GM10847 (cell line): ENCODE results near the gene PLA2G2F.

Experiments used
- POLR2A ChIP-seq: IDR thresholded peaks from 2 replicates; pipeline ENCODE4 v1.6.1; 2011; ENCODE audit not compliant: insufficient read length; ENCODE audit errors: extremely low read depth

PLA2G2F gene

GRCh38 chr1:20168564-20169491 lies 29.7 kb downstream of the PLA2G2F start:
- TF ChIP-seq POLR2A: no peak

GRCh38 chr1:20169932-20170331 lies 30.8 kb downstream of the PLA2G2F start:
- TF ChIP-seq POLR2A: no peak

- TF ChIP-seq POLR2A: no peak
Measured at GRCh38 chr1:20172033-20172590, 33.0 kb downstream of the PLA2G2F start.

DNA sequence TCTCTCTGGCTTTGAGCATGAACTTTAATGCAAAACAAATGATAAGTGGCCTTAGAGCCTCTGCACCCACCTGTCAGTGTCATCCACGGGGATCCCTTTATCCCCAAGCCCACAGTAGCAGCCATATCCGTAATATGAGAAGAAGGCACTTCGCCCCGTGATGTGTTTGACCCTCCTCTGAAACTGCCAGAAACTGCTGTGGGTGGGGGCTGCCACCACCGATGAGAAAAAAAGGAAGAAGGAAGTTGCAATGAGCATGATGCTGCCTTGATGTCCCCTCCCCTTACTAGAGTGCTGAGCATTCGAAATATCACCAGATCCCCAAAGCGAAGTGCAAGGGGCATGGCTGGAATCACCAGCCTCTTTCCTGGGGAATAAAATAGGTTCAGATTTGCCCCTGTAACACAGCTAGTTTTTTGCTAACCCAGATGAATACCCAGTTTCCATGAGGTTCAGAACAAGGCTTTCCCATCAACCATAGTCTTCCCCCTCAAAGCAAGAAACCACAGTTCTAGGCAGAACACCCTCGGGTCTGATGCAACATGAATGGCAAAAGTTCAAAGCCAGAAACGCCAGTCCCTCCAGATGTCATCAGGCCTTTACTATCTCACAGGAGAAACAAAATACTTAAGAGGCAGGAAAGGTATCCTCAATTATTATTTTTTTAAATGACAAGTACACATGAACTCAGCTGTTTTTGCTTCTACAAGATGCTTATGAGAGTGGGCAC lies 36.0 kb downstream of the PLA2G2F start:
- TF ChIP-seq POLR2A: no peak

DNA sequence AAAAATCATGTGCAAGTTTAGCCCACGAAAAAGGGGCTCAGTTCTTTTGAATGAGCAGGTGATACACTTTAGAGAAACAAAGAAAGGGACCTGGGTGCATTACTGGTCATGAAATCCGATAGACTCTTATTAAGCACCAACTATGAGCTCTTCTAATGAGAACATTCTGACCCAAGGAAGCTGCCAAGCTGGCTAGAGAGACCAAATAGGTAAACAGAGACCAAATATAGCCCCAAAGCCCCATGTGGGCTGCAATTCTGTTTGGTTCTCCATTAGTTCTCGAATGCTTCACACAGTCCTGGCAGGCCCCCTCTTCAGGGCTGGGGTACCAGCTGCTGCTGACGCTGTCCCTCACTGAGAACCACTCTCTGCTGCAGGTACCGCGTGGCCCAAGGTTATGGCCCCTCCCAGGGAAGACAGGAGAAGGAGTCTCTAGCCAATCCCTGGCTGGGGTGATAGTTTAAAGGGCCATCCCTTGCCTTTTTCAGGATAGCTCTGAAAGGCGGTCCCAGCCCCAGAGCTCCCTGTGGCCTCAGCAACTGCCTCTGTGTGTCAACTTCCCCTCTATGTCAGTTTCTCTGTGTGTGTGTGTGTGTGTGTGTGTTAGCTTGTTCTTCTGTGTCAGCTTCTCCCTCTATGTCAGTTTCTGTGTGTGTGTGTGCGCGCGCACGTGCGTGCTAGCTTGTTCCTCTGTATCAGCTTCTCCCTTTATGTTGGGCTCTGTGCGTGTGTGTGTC lies 39.7 kb downstream of the PLA2G2F start:
- TF ChIP-seq POLR2A: no peak

- TF ChIP-seq POLR2A: no peak
Measured at GRCh38 chr1:20179371-20180128, 40.4 kb downstream of the PLA2G2F start.

GRCh38 chr1:20180129-20180843 lies 41.2 kb downstream of the PLA2G2F start:
- no peak for TF ChIP-seq POLR2A

GRCh38 chr1:20180844-20181207 lies 41.7 kb downstream of the PLA2G2F start:
- no peak for TF ChIP-seq POLR2A

DNA sequence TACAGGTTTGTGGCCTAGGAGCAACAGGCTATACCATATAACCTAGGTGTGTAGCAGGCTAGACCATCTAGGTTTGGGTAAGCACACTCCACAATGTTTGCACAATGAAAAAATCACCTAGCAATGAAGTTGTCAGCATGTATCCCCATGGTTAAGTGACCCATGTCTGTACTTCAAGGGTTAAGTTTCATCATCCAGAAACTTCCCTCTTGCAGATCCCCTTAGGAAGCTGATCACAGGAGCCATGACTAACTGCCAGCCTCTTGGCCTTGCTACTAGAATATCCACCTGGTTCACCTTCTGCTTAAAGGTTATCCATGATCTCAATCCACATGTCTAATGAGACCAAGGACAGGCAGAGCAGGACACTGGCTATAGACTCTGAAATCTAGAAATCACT lies 43.3 kb downstream of the PLA2G2F start:
- TF ChIP-seq POLR2A: no peak

DNA sequence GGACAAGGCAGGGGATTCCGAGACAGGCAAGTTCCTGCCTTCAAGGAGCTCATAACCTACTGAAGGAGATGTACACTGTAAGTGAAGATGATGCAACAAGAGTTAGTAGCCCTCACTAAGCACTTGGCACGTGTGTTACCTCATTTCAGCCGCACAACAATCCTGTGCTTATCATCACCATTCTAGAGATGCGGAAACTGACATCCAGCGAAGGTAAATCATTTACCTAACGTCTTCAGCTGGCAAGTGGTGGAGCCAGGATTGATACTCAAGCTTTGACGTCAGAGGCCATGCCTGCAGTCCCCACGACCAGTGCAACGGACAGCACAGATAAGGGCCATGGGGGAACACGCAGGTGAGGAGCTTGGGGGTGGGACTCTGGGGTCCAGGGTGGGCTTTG lies 43.9 kb downstream of the PLA2G2F start:
- no peak for TF ChIP-seq POLR2A

GRCh38 chr1:20183616-20184271 lies 44.6 kb downstream of the PLA2G2F start:
- TF ChIP-seq POLR2A: no peak

DNA sequence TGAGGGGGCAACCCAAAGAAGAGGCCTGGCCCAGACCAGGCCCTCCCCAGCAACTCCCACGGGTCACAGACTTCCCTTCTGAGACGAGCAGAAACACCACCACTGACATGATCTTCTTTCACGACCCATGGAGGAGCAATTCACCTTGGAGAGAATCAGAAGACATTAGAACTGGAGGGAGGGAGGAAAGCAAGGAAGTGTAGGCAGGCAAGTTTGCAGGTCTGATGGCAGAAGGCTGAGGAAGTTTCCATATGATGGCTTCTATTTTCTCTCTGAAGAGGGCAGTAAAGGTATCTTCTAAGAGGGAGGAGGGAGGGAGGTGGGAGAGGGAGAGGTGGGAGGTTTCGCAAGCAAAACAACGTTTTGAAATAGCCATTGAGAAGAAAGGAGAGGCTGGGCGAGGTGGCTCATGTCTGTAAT lies 45.4 kb downstream of the PLA2G2F start:
- no peak for TF ChIP-seq POLR2A
